Measurements from ENCODE around the gene KCNQ1. TPM values are rescaled to one million over a fixed set of nuclear protein-coding genes. Genes with fewer than 3 reads are reported as not detected.
A peak's percentile ranks its signal among the peaks of the same experiment; 100 is the strongest.

The KCNQ1 gene
- total and polyA plus RNA-seq, 8 donors = 14.0 to 61.1 (median 46.7) TPM

- DNase-seq (peak in 3 of 6 donors; percentile 12 to 35 (median 13)), ATAC-seq (peak in 1 of 4 donors; percentile 9), FAIRE-seq (no peak)
- H3K4me1 ChIP-seq = no peaks in the 10 kb centered on the region
- H3K4me3 ChIP-seq = no peak overlapping the region
- intact Hi-C loops (cut with DNase I) = no loop called here
- 74 to 87% methylated on average over 8 of the region's 8 CpGs for WGBS, 2 donors
- TF ChIP-seq CTCF (IDR thresholded peaks at IDR 0.05) = no peak
- no peak overlapping the region for H3K27ac ChIP-seq
- H3K27me3 ChIP-seq = no peaks in the 10 kb centered on the region
- no peaks in the 10 kb centered on the region for H3K9me3 ChIP-seq
- no peaks in the 10 kb centered on the region for H3K36me3 ChIP-seq
These were observed 105.8 kb downstream of the KCNQ1 start for GRCh38 chr11:2550606-2550970.

GRCh38 chr11:2551131-2551530 lies 106.3 kb downstream of the KCNQ1 start:
- no peaks in the 10 kb centered on the region for H3K36me3 ChIP-seq
- 94 to 97% methylated on average over 12 of the region's 12 CpGs for WGBS, 2 donors
- TF ChIP-seq CTCF (IDR thresholded peaks at IDR 0.05) = no peak
- no peak overlapping the region for H3K4me3 ChIP-seq
- ATAC-seq (no peak), DNase-seq (peak in 4 of 6 donors; percentile 0 to 29 (median 10)), FAIRE-seq (no peak)
- intact Hi-C loops (cut with DNase I) = no loop called here
- H3K27me3 ChIP-seq = no peaks in the 10 kb centered on the region
- no peaks in the 10 kb centered on the region for H3K4me1 ChIP-seq
- no peaks in the 10 kb centered on the region for H3K9me3 ChIP-seq
- no peak overlapping the region for H3K27ac ChIP-seq

DNA sequence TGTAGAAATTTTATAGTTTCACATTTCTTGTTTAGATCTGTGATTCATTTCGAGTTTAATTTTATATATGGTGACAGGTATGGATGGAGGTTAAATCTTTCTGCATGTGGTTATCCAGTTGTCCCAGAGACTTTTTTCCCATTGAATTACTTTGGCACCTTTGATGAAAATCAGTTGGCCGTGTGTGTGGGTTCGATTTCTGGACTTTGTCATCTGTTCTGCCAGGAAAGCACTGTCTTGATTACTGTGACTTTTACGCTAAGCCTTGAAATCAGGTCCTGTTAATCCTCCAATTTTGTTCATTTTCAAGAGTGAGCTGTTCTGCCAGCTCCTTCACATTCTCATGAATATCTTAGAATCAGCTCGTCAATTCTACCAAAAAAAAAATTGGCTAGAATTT lies 107.4 kb downstream of the KCNQ1 start:
- Histone ChIP-seq H3K9me3 (no peaks in the 10 kb centered on the region), H3K4me1 (no peaks in the 10 kb centered on the region), H3K27ac (no peak overlapping the region), H3K4me3 (no peak overlapping the region), H3K36me3 (no peaks in the 10 kb centered on the region), H3K27me3 (no peaks in the 10 kb centered on the region)
- intact Hi-C loops (cut with DNase I) = no loop called here
- no peak for TF ChIP-seq CTCF (IDR thresholded peaks at IDR 0.05)
- WGBS, 2 donors = 65 to 83% methylated on average over 5 of the region's 5 CpGs
- DNase-seq = no peak
- no peak for FAIRE-seq
- ATAC-seq = no peak

GRCh38 chr11:2553198-2553597 lies 108.4 kb downstream of the KCNQ1 start:
- 94 to 100% methylated on average over 2 of the region's 2 CpGs for WGBS, 2 donors
- TF ChIP-seq CTCF (IDR thresholded peaks at IDR 0.05) = no peak
- no peak for ATAC-seq
- no peaks in the 10 kb centered on the region for H3K9me3 ChIP-seq
- intact Hi-C loops (cut with DNase I) = no loop called here
- no peaks in the 10 kb centered on the region for H3K27me3 ChIP-seq
- no peaks in the 10 kb centered on the region for H3K4me1 ChIP-seq
- no peak for FAIRE-seq
- no peak overlapping the region for H3K27ac ChIP-seq
- H3K36me3 ChIP-seq = no peaks in the 10 kb centered on the region
- no peak overlapping the region for H3K4me3 ChIP-seq
- no peak for DNase-seq

GRCh38 chr11:2553886-2554285 lies 109.1 kb downstream of the KCNQ1 start:
- Histone ChIP-seq H3K9me3 (no peaks in the 10 kb centered on the region), H3K4me3 (no peak overlapping the region), H3K27ac (no peak overlapping the region), H3K27me3 (no peaks in the 10 kb centered on the region), H3K4me1 (no peaks in the 10 kb centered on the region), H3K36me3 (no peaks in the 10 kb centered on the region)
- DNase-seq (peak in 2 of 6 donors; percentile 0 to 15), FAIRE-seq (no peak), ATAC-seq (no peak)
- 93 to 97% methylated on average over 9 of the region's 9 CpGs for WGBS, 2 donors
- intact Hi-C loops (cut with DNase I) = no loop called here
- TF ChIP-seq CTCF (IDR thresholded peaks at IDR 0.05) = no peak
